Measurements from ENCODE around the gene MTPN.

MTPN gene

GRCh38 chr7:136004083-136004482 is 26.9 kb upstream of the MTPN start:
- POLR2A ChIA-PET = no interaction called here
- no peak for DNase-seq (ENCODE audit: extremely low spot score)
- TF ChIP-seq NFRKB (IDR thresholded peaks at IDR 0.05) (no peak), HDGF (IDR thresholded peaks at IDR 0.05; ENCODE audit: borderline replicate concordance) (no peak), TARDBP (IDR thresholded peaks at IDR 0.05) (no peak), CTBP1 (IDR thresholded peaks at IDR 0.05; ENCODE audit: borderline replicate concordance) (no peak), FOXM1 (IDR thresholded peaks at IDR 0.05; ENCODE audit: borderline replicate concordance) (no peak), ZNF384 (IDR thresholded peaks at IDR 0.05) (no peak), L3MBTL2 (conservative IDR thresholded peaks at IDR 0.05) (no peak), LEF1 (IDR thresholded peaks at IDR 0.05; ENCODE audit: borderline replicate concordance) (no peak), ARNT (IDR thresholded peaks at IDR 0.05) (no peak), ELF4 (IDR thresholded peaks at IDR 0.05) (no peak), PKNOX1 (IDR thresholded peaks at IDR 0.05) (no peak)
- CTCF ChIA-PET = interaction anchor here (0.6 kb wide), 1 partner anchor 684 kb away, joined by 6 read pairs; no protein-coding TSS in a partner anchor

- no peak for DNase-seq (ENCODE audit: extremely low spot score)
- TF ChIP-seq BHLHE40 (IDR thresholded peaks at IDR 0.05; ENCODE audit: borderline replicate concordance) (no peak), SUZ12 (IDR thresholded peaks at IDR 0.05) (no peak), FOXK2 (IDR thresholded peaks at IDR 0.05) (no peak), L3MBTL2 (conservative IDR thresholded peaks at IDR 0.05) (no peak), FOXA1 (IDR thresholded peaks at IDR 0.05) (no peak), NFRKB (IDR thresholded peaks at IDR 0.05) (no peak), ELF4 (IDR thresholded peaks at IDR 0.05) (no peak), HDGF (IDR thresholded peaks at IDR 0.05; ENCODE audit: borderline replicate concordance) (no peak), LEF1 (IDR thresholded peaks at IDR 0.05; ENCODE audit: borderline replicate concordance) (no peak), ZNF384 (IDR thresholded peaks at IDR 0.05) (no peak), PKNOX1 (IDR thresholded peaks at IDR 0.05) (no peak), SP1 (IDR thresholded peaks at IDR 0.05) (no peak), CTBP1 (IDR thresholded peaks at IDR 0.05; ENCODE audit: borderline replicate concordance) (no peak), TARDBP (IDR thresholded peaks at IDR 0.05) (no peak), FOXM1 (IDR thresholded peaks at IDR 0.05; ENCODE audit: borderline replicate concordance) (no peak), ARNT (IDR thresholded peaks at IDR 0.05) (no peak)
- POLR2A ChIA-PET = no interaction called here
- CTCF ChIA-PET = no interaction called here
Observed at GRCh38 chr7:136002802-136003201, 25.6 kb upstream of the MTPN start.

GRCh38 chr7:136000288-136000913 is 23.2 kb upstream of the MTPN start:
- CTCF ChIA-PET = interaction anchor here (1.0 to 1.2 kb wide), 2 partner anchors 8 to 199 kb away, joined by 3 to 6 read pairs; no protein-coding TSS in a partner anchor
- POLR2A ChIA-PET = no interaction called here
- no peak for DNase-seq (ENCODE audit: extremely low spot score)

GRCh38 chr7:135998081-135998480 is 20.9 kb upstream of the MTPN start:
- DNase-seq (ENCODE audit: extremely low spot score) = no peak
- TF ChIP-seq FOXM1 (IDR thresholded peaks at IDR 0.05; ENCODE audit: borderline replicate concordance) (no peak), L3MBTL2 (conservative IDR thresholded peaks at IDR 0.05) (no peak), SUZ12 (IDR thresholded peaks at IDR 0.05) (no peak), ZNF384 (IDR thresholded peaks at IDR 0.05) (no peak), FOXA1 (IDR thresholded peaks at IDR 0.05) (no peak), HDGF (IDR thresholded peaks at IDR 0.05; ENCODE audit: borderline replicate concordance) (no peak), LEF1 (IDR thresholded peaks at IDR 0.05; ENCODE audit: borderline replicate concordance) (no peak), ARNT (IDR thresholded peaks at IDR 0.05) (no peak), TARDBP (IDR thresholded peaks at IDR 0.05) (no peak)
- ChIA-PET CTCF (no interaction called here), POLR2A (no interaction called here)

More at GRCh38 chr7:136000288-136000913, 23.2 kb upstream of the MTPN start:
- TF ChIP-seq FOXK2 (IDR thresholded peaks at IDR 0.05) = no peak
- TF ChIP-seq FOXA1 (IDR thresholded peaks at IDR 0.05) = no peak
- no peak for TF ChIP-seq ELF4 (IDR thresholded peaks at IDR 0.05)
- no peak for TF ChIP-seq HDGF (IDR thresholded peaks at IDR 0.05; ENCODE audit: borderline replicate concordance)
- TF ChIP-seq SUZ12 (IDR thresholded peaks at IDR 0.05) = no peak
- TF ChIP-seq NFRKB (IDR thresholded peaks at IDR 0.05) = no peak
- no peak for TF ChIP-seq L3MBTL2 (conservative IDR thresholded peaks at IDR 0.05)
- TF ChIP-seq FOXM1 (IDR thresholded peaks at IDR 0.05; ENCODE audit: borderline replicate concordance) = no peak
- TF ChIP-seq SP1 (IDR thresholded peaks at IDR 0.05) = no peak
- no peak for TF ChIP-seq ZNF384 (IDR thresholded peaks at IDR 0.05)
- TF ChIP-seq PKNOX1 (IDR thresholded peaks at IDR 0.05) = no peak
- no peak for TF ChIP-seq BHLHE40 (IDR thresholded peaks at IDR 0.05; ENCODE audit: borderline replicate concordance)
- no peak for TF ChIP-seq LEF1 (IDR thresholded peaks at IDR 0.05; ENCODE audit: borderline replicate concordance)
- TF ChIP-seq CTBP1 (IDR thresholded peaks at IDR 0.05; ENCODE audit: borderline replicate concordance) = no peak
- no peak for TF ChIP-seq TARDBP (IDR thresholded peaks at IDR 0.05)
- no peak for TF ChIP-seq ARNT (IDR thresholded peaks at IDR 0.05)

GRCh38 chr7:135995748-135996147 is 18.6 kb upstream of the MTPN start:
- ChIA-PET POLR2A (no interaction called here), CTCF (no interaction called here)
- DNase-seq (ENCODE audit: extremely low spot score) = no peak
- TF ChIP-seq SUZ12 (IDR thresholded peaks at IDR 0.05) (no peak), ELF4 (IDR thresholded peaks at IDR 0.05) (no peak), FOXM1 (IDR thresholded peaks at IDR 0.05; ENCODE audit: borderline replicate concordance) (no peak), CTBP1 (IDR thresholded peaks at IDR 0.05; ENCODE audit: borderline replicate concordance) (no peak), TARDBP (IDR thresholded peaks at IDR 0.05) (no peak), SP1 (IDR thresholded peaks at IDR 0.05) (no peak), BHLHE40 (IDR thresholded peaks at IDR 0.05; ENCODE audit: borderline replicate concordance) (no peak), HDGF (IDR thresholded peaks at IDR 0.05; ENCODE audit: borderline replicate concordance) (no peak), L3MBTL2 (conservative IDR thresholded peaks at IDR 0.05) (no peak), NFRKB (IDR thresholded peaks at IDR 0.05) (no peak), LEF1 (IDR thresholded peaks at IDR 0.05; ENCODE audit: borderline replicate concordance) (no peak), FOXA1 (IDR thresholded peaks at IDR 0.05) (no peak), ARNT (IDR thresholded peaks at IDR 0.05) (no peak), PKNOX1 (IDR thresholded peaks at IDR 0.05) (no peak), FOXK2 (IDR thresholded peaks at IDR 0.05) (no peak), ZNF384 (IDR thresholded peaks at IDR 0.05) (no peak)
